GM21717 (cell line): Measurements from ENCODE around the gene WDR76.

Experiments used
- ATAC-seq: cut with Tn5 transposase; IDR thresholded peaks from one replicate; pipeline ENCODE4 v1.9.1; 2021; ENCODE audit warnings: mild to moderate bottlenecking, moderate library complexity; ENCODE audit not compliant: unreplicated experiment

Gene WDR76

GRCh38 chr15:43908516-43909050 is 81.8 kb downstream of the WDR76 start:
- ATAC-seq: no peak

GRCh38 chr15:43911235-43911781 is 84.5 kb downstream of the WDR76 start:
- no peak for ATAC-seq

GRCh38 chr15:43912208-43912607 is 85.4 kb downstream of the WDR76 start:
- no peak for ATAC-seq

GRCh38 chr15:43913026-43913780 is 86.4 kb downstream of the WDR76 start:
- no peak for ATAC-seq

- no peak for ATAC-seq
These were observed 87.1 kb downstream of the WDR76 start for GRCh38 chr15:43913941-43914340.

- no peak for ATAC-seq
These were observed 89.0 kb downstream of the WDR76 start for GRCh38 chr15:43915631-43916325.

GRCh38 chr15:43916326-43916660 is 89.5 kb downstream of the WDR76 start:
- ATAC-seq: no peak
